HG02943 (cell line): ENCODE data around the gene SYT5.

Experiments
- ATAC-seq: cut with Tn5 transposase; IDR thresholded peaks from one replicate; pipeline ENCODE4 v1.9.1; 2021; ENCODE audit warnings: mild to moderate bottlenecking, low read depth, moderate library complexity; ENCODE audit not compliant: unreplicated experiment

The SYT5 gene

DNA sequence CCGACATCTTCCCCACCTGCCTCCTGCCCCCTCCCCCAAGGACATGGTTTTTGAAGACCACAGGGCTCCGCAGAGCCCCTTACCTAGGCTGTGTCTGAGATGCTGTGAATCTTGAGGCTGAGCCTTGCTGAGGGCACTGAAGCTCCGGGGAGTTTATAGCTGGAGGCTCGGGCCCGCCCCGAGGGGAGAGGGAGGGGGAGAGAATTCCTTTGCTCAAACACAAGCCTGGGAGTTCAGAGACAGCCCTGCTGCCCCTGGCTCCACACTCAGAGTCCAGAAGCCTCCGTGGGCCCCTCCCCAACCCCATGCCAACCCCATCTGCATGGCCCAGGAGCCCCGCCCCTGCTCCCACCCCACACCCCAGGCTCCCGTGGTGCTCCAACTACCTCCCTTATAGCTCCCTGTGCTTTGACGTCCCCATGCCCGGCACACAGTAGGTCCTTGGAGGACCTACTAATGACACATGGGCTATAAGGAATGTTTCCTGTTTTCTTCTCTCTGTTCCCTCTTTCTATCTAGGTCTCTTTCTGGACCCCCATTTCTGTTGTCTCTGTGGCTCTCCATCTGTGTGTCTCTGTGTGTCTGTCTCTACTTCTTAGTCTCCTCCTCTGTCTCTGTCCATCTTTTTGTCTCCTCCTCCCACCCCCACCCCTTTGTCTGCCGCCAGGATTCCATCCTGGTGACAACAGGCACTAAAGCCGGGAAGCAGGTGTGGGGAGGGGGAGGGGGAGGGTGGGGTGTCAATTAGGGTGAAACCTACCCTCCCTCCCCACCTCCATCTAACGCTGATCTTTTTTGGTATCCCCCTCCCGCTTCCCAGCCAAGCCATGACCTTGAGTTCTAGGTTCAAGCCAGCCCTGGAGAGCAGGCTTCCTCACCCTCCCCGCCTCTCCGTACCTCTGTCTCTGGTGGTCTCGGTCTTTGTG is 30.7 kb downstream of the SYT5 start, which contains the start of gene TNNT1:
Gene TNNT1 (minus strand): TSS at position 129 of the 926 bp plus-strand sequence. CDS start 2,049 bp downstream, outside the sequence.
- no peak for ATAC-seq

DNA sequence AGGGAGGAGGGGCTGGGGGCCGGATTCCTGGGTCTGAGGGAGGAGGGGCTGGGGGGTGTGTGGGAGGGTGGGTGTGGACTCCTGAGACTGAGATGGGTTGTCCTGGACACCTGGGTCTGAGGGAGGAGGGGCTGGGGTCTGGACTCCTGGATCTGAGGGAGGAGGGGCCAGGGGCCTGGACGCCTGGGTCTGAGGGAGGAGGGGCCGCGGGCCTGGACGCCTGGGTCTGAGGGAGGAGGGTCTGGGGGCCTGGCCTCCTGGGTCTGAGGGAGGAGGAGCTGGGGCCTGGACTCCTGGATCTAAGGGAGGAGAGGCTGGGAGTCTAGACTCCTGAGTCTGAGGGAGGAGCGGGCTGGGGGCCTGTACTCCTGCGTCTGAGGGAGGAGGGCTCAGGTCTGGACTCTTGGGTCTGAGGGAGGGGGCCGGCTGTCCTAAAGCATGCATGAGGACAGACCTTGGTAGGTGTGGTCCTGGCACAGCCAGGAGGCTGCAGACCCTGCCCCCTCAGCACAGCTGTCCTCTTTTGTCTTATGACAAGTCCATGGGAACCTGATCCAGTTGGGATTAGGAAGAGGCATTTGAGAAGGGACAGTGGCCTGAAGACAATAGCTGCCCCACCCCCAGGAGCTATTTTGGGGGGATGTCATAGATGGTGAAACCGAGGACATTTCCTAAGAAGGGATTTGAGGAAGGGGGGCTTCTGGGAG is 32.4 kb downstream of the SYT5 start:
- no peak for ATAC-seq

DNA sequence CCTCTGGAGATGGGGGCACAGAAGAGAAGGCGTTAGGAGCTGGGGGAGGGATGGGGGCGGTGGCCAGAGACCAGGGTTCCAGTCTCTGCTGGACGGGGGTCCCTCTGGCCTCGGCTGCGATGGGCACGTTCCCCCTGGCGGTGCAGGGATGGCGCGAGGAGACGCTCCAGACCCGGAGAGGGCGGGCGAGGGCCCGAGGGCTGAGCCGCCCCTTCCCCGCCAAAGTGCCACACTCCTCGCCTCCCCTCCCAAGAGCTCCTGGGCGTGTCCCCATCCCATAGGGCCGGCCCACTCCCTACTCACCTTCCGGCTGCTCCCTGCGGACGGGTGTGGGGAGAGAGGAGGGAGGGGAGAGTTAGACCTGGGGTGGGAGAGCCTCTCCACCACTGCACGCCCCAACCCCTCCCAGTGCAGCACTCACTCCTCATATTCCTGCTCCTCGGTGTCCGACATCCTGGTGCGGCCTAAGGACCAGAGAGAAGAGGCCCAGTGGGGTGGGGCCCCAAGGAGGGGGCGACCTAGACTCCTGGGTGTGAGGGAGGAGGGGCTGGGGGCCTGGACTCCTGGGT is 33.3 kb downstream of the SYT5 start:
- no peak for ATAC-seq

DNA sequence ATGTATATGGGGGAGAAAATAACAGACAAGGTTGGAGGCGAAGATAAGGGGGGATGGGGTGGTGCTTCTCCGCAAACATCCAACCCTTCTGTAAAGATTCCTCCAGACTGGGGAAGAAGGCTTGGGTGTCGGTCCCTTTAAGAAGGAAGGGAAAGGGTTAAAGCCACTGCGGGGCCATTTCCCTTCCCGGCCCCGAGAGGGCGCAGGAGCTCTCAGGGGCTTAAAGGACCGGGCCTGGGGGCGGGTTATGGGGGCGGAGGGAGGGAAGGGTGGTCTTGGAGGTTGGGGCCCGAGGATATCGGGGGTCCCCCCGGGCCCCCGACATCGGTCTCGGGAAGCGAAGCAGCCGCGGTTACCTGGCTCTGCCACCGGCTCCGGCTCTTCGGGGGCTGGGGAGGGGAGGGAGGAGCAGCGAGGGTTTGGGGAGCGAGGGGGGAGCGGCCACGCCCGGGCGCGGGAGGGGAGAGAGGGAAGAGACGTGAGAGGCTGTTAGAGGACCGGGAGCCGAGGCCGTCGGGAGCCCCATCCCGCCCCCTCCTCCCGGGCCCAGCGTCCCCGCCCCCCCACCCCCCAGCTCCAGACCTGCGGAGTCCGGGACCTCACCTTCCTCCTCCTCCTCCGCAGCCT is 33.9 kb downstream of the SYT5 start:
- no peak for ATAC-seq

DNA sequence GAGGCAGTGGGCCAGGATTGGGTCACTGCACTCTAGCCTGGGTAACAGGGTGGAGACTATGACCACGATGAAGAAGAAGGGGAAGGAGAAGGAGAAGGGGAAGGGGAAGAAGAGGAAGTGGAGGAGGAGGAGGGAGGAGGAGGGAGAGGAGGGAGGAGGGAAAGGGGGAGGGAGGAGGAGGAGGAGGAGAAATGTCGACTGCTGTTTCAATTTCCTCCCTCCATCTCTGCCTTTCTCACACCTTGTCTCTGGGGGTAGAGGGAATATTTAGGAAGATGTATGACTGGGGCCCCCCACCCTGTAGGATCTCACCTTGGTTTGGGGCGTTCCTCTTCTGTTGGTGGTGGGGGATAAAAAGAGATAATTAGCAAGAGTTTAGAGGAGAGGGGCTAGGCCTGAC is 34.9 kb downstream of the SYT5 start:
- no peak for ATAC-seq

DNA sequence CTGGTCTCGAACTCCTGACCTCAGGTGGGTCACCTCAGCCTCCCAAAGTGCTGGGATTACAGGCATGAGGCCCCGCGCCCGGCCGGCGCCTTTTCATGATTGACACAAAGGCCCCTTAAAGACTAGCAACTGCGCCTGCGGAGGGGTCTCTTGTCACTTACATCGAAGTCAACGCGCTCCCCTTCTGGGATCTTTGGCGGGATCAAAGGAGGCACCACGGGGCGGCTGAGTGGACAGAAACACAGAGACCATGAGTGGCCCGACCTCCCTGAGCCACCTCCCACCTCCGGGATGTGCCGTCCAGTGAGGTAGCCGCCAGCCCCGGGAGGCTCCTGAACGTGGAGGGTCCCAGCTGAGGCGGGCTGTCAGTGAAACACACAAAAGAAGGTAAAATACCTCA is 38.4 kb downstream of the SYT5 start:
- ATAC-seq: no peak

DNA sequence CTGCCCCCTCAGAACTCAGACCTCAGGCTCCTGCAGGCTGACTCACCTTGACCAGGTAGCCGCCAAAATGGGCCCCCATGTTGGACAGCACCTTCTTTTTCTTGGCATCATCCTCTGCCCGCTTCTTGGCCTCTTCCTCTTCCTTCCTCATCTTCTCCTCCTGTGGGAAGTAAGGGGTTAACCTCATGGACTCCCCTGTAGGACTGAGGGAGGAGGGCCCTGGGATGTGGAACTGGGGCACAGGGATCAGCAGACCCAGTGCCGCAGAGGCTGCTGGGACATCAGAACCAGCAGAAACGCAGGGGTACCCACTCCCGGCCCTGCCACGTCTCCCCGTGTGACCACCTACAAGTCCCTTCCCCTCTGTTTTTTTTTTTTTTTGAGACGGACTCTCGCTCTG is 42.2 kb downstream of the SYT5 start:
- no peak for ATAC-seq

DNA sequence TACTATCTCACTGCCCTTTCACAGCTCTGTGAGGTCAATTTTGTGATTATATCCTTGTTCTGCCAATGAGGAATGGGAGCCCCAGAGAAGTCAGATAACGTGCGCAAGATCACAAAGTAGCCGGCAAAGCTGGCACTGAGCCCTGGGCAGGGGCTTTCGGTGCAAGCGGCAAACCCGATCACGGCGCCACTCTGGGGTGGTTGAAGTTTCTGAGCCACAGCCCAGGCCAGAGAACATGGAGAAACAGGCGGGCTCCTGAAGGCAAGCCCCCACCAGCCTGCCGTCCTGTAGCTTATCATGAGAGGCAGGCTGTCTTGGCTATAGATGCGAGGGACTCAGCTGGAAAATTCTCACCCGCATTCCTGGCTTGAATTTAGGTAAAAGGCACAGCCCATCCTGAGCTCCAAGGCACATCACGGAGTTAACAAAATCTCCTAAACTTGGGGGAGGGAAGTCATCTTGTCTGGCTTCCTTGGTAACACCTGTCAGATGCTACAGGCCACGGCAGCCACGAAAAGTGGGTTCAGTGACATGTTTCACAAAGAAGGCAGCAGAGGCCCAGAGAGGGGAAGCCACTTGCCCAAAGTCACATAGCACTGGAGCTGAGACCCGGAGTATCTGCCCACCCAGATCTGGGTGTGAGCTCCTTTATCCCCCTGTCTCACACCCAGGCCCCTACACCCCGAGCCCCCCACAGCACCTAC is 43.5 kb downstream of the SYT5 start:
- ATAC-seq: no peak

DNA sequence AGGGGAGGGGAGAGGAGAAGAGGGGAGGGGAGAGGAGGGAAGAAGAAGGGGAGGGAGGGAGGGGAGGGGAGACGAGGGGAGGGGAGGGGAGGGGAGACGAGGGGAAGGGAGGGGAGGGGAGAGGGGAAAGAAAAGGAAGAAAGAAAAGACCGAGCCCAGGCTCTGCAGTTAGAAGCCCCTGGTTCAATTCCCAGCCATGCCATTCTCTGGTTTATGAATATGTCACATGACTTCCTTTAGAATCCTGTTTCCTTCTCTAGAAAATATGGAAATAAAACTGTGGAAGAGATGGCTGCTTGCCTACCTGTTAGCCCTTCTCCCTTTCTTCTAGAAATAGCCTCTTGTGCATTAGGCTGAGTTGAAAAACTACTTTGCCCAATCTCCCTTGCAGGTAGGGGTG is 45.4 kb downstream of the SYT5 start:
- no peak for ATAC-seq

DNA sequence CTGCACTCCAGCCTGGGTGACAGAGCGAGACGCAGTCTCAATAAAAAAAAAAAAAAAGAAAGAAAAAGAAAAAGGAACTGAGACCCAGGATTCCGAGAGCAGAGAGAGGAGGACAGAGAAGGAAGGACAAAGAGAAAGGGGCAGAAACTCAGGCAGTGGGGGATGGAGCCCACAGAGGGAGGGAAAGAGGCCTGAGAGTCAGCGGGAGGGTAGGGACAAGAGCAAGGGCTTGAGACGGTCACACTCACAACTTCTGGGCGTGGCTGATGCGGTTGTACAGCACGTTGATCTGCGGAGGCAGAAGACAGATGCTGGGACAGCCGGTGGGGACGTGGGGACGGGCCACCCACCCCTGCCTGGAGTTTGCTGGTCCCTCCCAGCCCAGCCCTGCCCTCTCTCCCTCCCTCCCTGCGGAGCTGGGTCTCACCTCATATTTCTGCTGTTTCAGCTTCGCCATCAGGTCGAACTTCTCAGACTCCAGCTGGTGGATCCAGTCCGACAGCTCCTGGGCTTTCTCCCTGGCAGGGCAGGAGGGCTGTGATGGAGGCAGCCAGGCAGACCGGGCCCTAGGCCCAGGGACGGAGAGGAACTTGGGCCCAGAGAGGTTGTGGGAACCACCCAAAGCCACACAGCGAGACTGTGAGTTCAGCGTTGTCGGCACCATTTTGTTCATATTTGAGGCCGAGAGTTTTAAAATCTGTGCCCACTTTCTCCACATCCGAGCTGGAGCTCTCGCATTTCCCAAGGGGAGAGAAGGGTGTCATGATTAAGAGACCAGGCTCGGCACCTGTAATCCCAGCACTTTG is 46.2 kb downstream of the SYT5 start:
- ATAC-seq: no peak

DNA sequence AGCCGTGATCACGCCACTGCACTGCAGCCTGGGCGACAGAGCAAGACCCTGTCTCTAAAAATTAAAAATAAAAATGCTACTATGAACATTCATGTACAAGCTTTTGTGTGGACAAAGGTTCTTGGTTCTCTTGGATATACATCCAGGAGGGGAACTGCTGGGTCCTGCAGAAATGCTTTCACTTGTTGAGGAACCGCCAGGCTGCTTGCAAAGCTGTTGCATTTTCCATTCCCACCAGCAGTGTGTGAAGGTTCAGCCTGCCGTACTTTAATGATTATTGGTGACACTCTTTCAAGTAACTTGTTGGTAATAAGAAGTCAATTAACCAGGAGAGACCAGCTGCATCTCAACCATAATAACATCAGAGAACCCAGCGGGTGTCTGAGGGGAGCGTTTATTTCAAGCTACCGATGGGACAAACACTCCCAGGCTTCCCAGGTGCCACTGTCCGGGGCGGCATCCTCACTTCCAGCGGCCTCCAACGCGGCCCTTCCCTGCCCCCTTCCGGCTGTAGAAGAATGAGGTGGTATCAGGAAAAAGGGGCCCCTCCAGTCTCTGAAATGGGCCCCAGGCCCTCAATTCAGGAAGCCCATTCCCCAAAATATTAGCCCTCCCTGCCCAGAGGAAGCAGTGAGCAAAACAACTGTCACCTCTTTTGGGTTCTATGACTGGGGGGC is 47.5 kb downstream of the SYT5 start:
- no peak for ATAC-seq

DNA sequence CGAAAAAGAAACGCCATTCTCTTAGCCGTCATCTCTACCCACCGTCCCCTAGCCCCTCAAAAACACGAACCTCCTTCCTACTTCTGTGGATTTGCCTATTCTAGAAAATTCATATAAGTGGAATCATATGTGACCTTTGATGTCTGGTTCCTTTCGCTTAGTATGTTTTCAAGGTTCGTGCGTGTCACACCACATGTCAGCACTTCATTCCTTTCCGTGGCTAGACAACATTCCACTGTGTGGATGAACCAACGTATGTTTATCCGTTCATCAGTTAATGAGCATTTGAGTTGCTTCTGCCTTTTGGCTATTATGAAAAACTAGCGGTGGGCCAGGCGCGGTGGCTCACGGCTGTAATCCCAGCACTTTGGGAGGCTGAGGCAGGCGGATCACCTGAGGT is 48.7 kb downstream of the SYT5 start:
- no peak for ATAC-seq
